Measurements from ENCODE around the gene UPK2. TPM values are rescaled to one million over a fixed set of nuclear protein-coding genes. Genes with fewer than 3 reads are reported as not detected.

UPK2 gene
- total and polyA plus RNA-seq, 10 donors: 0.09 to 0.13 TPM; not detected in 8

GRCh38 chr11:118915941-118916841 is 39.9 kb upstream of the UPK2 start:
- TF ChIP-seq CTCF (IDR thresholded peaks at IDR 0.05 in 8 of 11, conservative IDR thresholded peaks at IDR 0.05 in 3 of 11): no peak
- no peak for TF ChIP-seq POLR2AphosphoS5 (IDR thresholded peaks at IDR 0.05)
- TF ChIP-seq POLR2A (IDR thresholded peaks at IDR 0.05): no peak
- WGBS, 5 donors: 66 to 73% (median 69%) methylated on average over 9 to 10 of the region's 10 CpGs

GRCh38 chr11:118916842-118917388 is 39.2 kb upstream of the UPK2 start:
- H3K4me1 ChIP-seq: peaks cover 92 to 100% (median 98%) of the 10 kb centered on the region in 6 donors
- 61 to 80% (median 71%) methylated on average over 8 of the region's 8 CpGs for WGBS, 5 donors
- no peaks in the 10 kb centered on the region for H3K27me3 ChIP-seq (replicated peaks in 1 of 7)
- TF ChIP-seq CTCF (IDR thresholded peaks at IDR 0.05 in 8 of 11, conservative IDR thresholded peaks at IDR 0.05 in 3 of 11): no peak
- TF ChIP-seq POLR2AphosphoS5 (IDR thresholded peaks at IDR 0.05): peak; percentile 28 to 56 (median 29)
- TF ChIP-seq POLR2A (IDR thresholded peaks at IDR 0.05): peak in 1 of 3 donors; percentile 6
- H3K4me3 ChIP-seq: peak overlapping the region in 1 of 8 donors; percentile 95
- intact Hi-C loops (cut with DNase I; ENCODE audit: low total_unique reads): no loop called here
- H3K9me3 ChIP-seq: no peaks in the 10 kb centered on the region
- H3K27ac ChIP-seq: peak overlapping the region; percentile 69 to 98 (median 90)
- DNase-seq: no peak
- peaks cover 0 to 4% (median 0%) of the 10 kb centered on the region in 6 donors for H3K36me3 ChIP-seq

More at GRCh38 chr11:118915941-118916841, 39.9 kb upstream of the UPK2 start:
- Histone ChIP-seq H3K9me3 (no peaks in the 10 kb centered on the region), H3K27ac (peak overlapping the region; percentile 84 to 98 (median 90)), H3K4me3 (no peak overlapping the region), H3K4me1 (peaks cover 92 to 100% (median 98%) of the 10 kb centered on the region in 6 donors), H3K36me3 (peaks cover 0 to 4% (median 0%) of the 10 kb centered on the region in 6 donors), H3K27me3 (replicated peaks in 1 of 7) (no peaks in the 10 kb centered on the region)
- intact Hi-C loops (cut with DNase I; ENCODE audit: low total_unique reads): no loop called here
- DNase-seq: no peak

- DNase-seq: peak; percentile 85
- peak overlapping the region in 4 of 8 donors; percentile 0 to 95 (median 15) for H3K4me3 ChIP-seq
These were observed 38.5 kb upstream of the UPK2 start for GRCh38 chr11:118917481-118918127.

More at GRCh38 chr11:118917481-118918127, 38.5 kb upstream of the UPK2 start:
- Histone ChIP-seq H3K27ac (peak overlapping the region; percentile 69 to 98 (median 90)), H3K9me3 (no peaks in the 10 kb centered on the region), H3K36me3 (peaks cover 0 to 5% (median 0%) of the 10 kb centered on the region in 6 donors), H3K27me3 (replicated peaks in 1 of 7) (no peaks in the 10 kb centered on the region), H3K4me1 (peaks cover 92 to 100% (median 98%) of the 10 kb centered on the region in 6 donors)
- intact Hi-C loops (cut with DNase I; ENCODE audit: low total_unique reads): no loop called here
- 19 to 35% (median 30%) methylated on average over 10 to 13 of the region's 13 CpGs for WGBS, 5 donors
- no peak for TF ChIP-seq CTCF (IDR thresholded peaks at IDR 0.05 in 8 of 11, conservative IDR thresholded peaks at IDR 0.05 in 3 of 11)
- peak; percentile 38 to 56 (median 45) for TF ChIP-seq POLR2AphosphoS5 (IDR thresholded peaks at IDR 0.05)
